GM12878 (cell line): Measurements from ENCODE around the gene RAB13. TPM values are rescaled to one million over a fixed set of nuclear protein-coding genes. Genes with fewer than 3 reads are reported as not detected.

Source experiments
- ATAC-seq: fragments of 200-7000 bp; cut with Tn5 transposase; 3 replicates; pipeline ENCODE4 v1.9.1; 2020; ENCODE audit warnings: mild to moderate bottlenecking, moderate library complexity
- BruUV-seq: library from RNA; stranded (reverse); fragments of 400-500 nt; replicated peaks from 2 replicates; lab custom pipeline; 2021; lab: Mats Ljungman, UMichigan
- CTCF ChIA-PET: fragments of 300-600 bp; sonication (Branson Sonifier 250); formaldehyde crosslinking; extraction: SDS; loops from one replicate; lab custom pipeline; 2021; ENCODE audit warnings: inconsistent platforms; lab: Yijun Ruan, JAX
- POLR2A ChIA-PET: fragments of 350-600 bp; formaldehyde crosslinking; extraction: SDS; loops from one replicate; lab custom pipeline; 2021; ENCODE audit warnings: inconsistent platforms; lab: Charles Lee
- RAD21 ChIA-PET: fragments of 300-600 bp; sonication (Branson Sonifier 250); formaldehyde crosslinking; loops from one replicate; lab custom pipeline; 2023; ENCODE audit warnings: antibody characterized with exemption; ENCODE audit not compliant: unreplicated experiment; lab: Charles Lee
- SMC1A ChIA-PET: fragments of 300-600 bp; sonication (Branson Sonifier 250); formaldehyde crosslinking; loops from one replicate; lab custom pipeline; 2023; ENCODE audit not compliant: unreplicated experiment, uncharacterized antibody; lab: Charles Lee
- DNase-seq: peaks from one replicate; pipeline ENCODE4 v3.0.0-alpha.2; 2011; ENCODE audit warnings: low read depth, low spot score
- FAIRE-seq: peaks from 3 replicates; lab custom pipeline; 2011; peaks lifted over from hg19 to GRCh38; lab: Jason Lieb, UNC
- H2AFZ ChIP-seq: 2 replicates; pipeline ENCODE4 v1.6.0; 2011; ENCODE audit warnings: low read depth, low read length, control low read depth; ENCODE audit not compliant: control insufficient read depth
- H3K27ac ChIP-seq: 2 replicates; pipeline ENCODE4 v1.5.1; 2011; ENCODE audit warnings: control low read depth; ENCODE audit not compliant: control insufficient read depth, insufficient read depth
- H3K27me3 ChIP-seq, 2 experiments: replicated peaks in 1 of 2; 2 replicates each; pipeline versions ENCODE4 v1.6.0 to v1.6.1; 2011; ENCODE audit warnings: low read length in 1 of 2; ENCODE audit not compliant: control insufficient read depth in 2 of 2, insufficient read depth in 2 of 2
- H3K36me3 ChIP-seq, 2 experiments: 2 replicates each; pipeline ENCODE4 v1.5.1; 2011; ENCODE audit warnings: low read length in 1 of 2; ENCODE audit not compliant: control insufficient read depth in 2 of 2, insufficient read depth in 2 of 2
- H3K4me1 ChIP-seq: 2 replicates; pipeline ENCODE4 v1.6.1; 2011; ENCODE audit warnings: mild to moderate bottlenecking, low read length, moderate library complexity, mixed read lengths; ENCODE audit not compliant: control insufficient read depth, insufficient read depth
- H3K4me2 ChIP-seq: 2 replicates; pipeline ENCODE4 v1.6.0; 2011; ENCODE audit warnings: control low read depth; ENCODE audit not compliant: control insufficient read depth, insufficient read depth
- H3K4me3 ChIP-seq: fragments of 200-600 bp; sonication (generic); 2 replicates; pipeline ENCODE4 v1.5.1; 2016
- H3K79me2 ChIP-seq: 2 replicates; pipeline ENCODE4 v1.6.0; 2011; ENCODE audit warnings: low read length; ENCODE audit not compliant: control insufficient read depth, insufficient read depth
- H3K9ac ChIP-seq: 2 replicates; pipeline ENCODE4 v1.8.0; 2011; ENCODE audit warnings: low read length, control low read depth, mixed read lengths; ENCODE audit not compliant: control insufficient read depth, insufficient read depth
- H3K9me3 ChIP-seq: replicated peaks from 3 replicates; pipeline ENCODE4 v1.5.1; 2011; ENCODE audit warnings: mild to moderate bottlenecking, low read length; ENCODE audit not compliant: control insufficient read depth, insufficient read depth
- H4K20me1 ChIP-seq: 2 replicates; pipeline ENCODE4 v1.6.0; 2011; ENCODE audit not compliant: control insufficient read depth, insufficient read depth
- ETV6 ChIP-seq, 2 experiments: fragments of 450-650 bp in 1 of 2; IDR thresholded peaks in 1 of 2; conservative IDR thresholded peaks in 1 of 2; 2 replicates each; pipeline ENCODE4 v1.6.1; 2014; ENCODE audit warnings: antibody characterized with exemption in 1 of 2, borderline replicate concordance in 1 of 2, low read depth in 1 of 2, mild to moderate bottlenecking in 1 of 2, moderate library complexity in 1 of 2
- HSF1 ChIP-seq: fragments of 150-350 bp; IDR thresholded peaks from 2 replicates; pipeline ENCODE4 v1.6.1; 2014; ENCODE audit warnings: mild to moderate bottlenecking, low read depth, low read length
- MLLT1 ChIP-seq: fragments of 450-650 bp; IDR thresholded peaks from 2 replicates; pipeline ENCODE4 v1.6.1; 2016; ENCODE audit warnings: mild to moderate bottlenecking
- POLR2A ChIP-seq: IDR thresholded peaks from 2 replicates; pipeline ENCODE4 v1.6.1; 2011; ENCODE audit warnings: low read depth, mild to moderate bottlenecking, low read length
- WGBS: methylation state at CpG from one replicate; pipeline ENCODE4 v1.1.6; 2016; ENCODE audit warnings: low lambda C conversion rate; ENCODE audit not compliant: insufficient replicate concordance, insufficient coverage; ENCODE audit errors: missing lambda C conversion rate; 5-methylcytosine and 5-hydroxymethylcytosine counted together
- in situ Hi-C: fragments of 300-500 bp; cut with MboI; formaldehyde crosslinking; loops from 9 replicates; pipeline ENCODE4 v1.14.3; 2018; ENCODE audit warnings: mixed read lengths
- intact Hi-C: fragments of 100-400 bp; cut with micrococcal nuclease; formaldehyde crosslinking; loops from one replicate; pipeline ENCODE4 v1.14.2; 2022; ENCODE audit not compliant: unreplicated experiment
- polyA plus RNA-seq, 11 experiments: library from polyadenylated mRNA; depleted of rRNA in 4 of 11; unstranded in 6 of 11; stranded (reverse) in 5 of 11; fragments of >200 nt; fragmentation: Nextera tagmentation in 4 of 11; fragmentation: Illumina TruSeq in 1 of 11; extraction: Ambion mirVana in 4 of 11; extraction: Trizol in 1 of 11; gene quantifications; 1 replicate in 1 of 11; 2 replicates in 10 of 11; pipeline versions ENCODE4 v1.2.1 to v1.2.3, GENCODE V29; 2011 to 2016; ENCODE audit warnings: inconsistent platforms in 2 of 11, missing spikeins in 2 of 11, low read depth in 1 of 11
- total RNA-seq, 4 experiments: library from RNA; depleted of rRNA in 3 of 4; stranded (reverse); fragments of >200 nt in 3 of 4; fragmentation: Illumina TruSeq in 1 of 4; extraction: Trizol in 1 of 4; gene quantifications; 2 replicates each; pipeline versions ENCODE4 v1.2.1 to v1.2.3, GENCODE V29; 2013 to 2021

Gene RAB13
- total and polyA plus RNA-seq, 10 of the 15 experiments (the other 5 are each of a cell fraction or from before 2014, with no cell fraction given) = 0.75 to 30.7 (median 15.9) TPM

- no TSS peak for BruUV-seq
- H3K4me2 ChIP-seq = no peak overlapping the region
- peaks cover 23% of the 10 kb centered on the region for H3K79me2 ChIP-seq
- SMC1A ChIA-PET = interaction anchor here (1.4 to 1.5 kb wide), 2 partner anchors 9 to 182 kb away, joined by 3 to 4 read pairs; partner anchors contain the start of gene RAB13
- no peak for FAIRE-seq
- H4K20me1 ChIP-seq = no peaks in the 10 kb centered on the region
- no peak for ATAC-seq
- RAD21 ChIA-PET = no interaction called here
- no peak overlapping the region for H3K4me3 ChIP-seq
- DNase-seq = no peak
- in situ Hi-C loops = loop anchor here (10.0 kb wide), 1 partner anchor 491 kb away; no protein-coding TSS in a partner anchor
- CTCF ChIA-PET = interaction anchor here (0.6 to 1.1 kb wide), 4 partner anchors 9 to 1462 kb away, joined by 3 read pairs; partner anchors contain the start of gene JTB
- WGBS = 99% methylated on average over 11 of the region's 11 CpGs
- no peak overlapping the region for H2AFZ ChIP-seq
- POLR2A ChIA-PET = no interaction called here
- peaks cover 0 to 16% of the 10 kb centered on the region in 2 experiments; a peak in 3 of 4 replicates for H3K36me3 ChIP-seq
- no peak for TF ChIP-seq HSF1
- TF ChIP-seq POLR2A = 0 out of 2 replicates have a peak, but pooled peaks have one; percentile 32
- no peak for TF ChIP-seq ETV6 (conservative IDR thresholded peaks at IDR 0.05 in 1 of 2, IDR thresholded peaks at IDR 0.05 in 1 of 2; ENCODE audit: borderline replicate concordance in 1 of 2, low read depth in 1 of 2)
- no peak for TF ChIP-seq MLLT1
- peaks cover 9% of the 10 kb centered on the region; the same call in 1 of the 2 replicates for H3K4me1 ChIP-seq
- H3K27me3 ChIP-seq = no peaks in the 10 kb centered on the region
- H3K9ac ChIP-seq = no peak overlapping the region
- intact Hi-C loops = no loop called here
- no peaks in the 10 kb centered on the region for H3K9me3 ChIP-seq
- no peak overlapping the region for H3K27ac ChIP-seq
Observed at GRCh38 chr1:153995640-153996039, 9.5 kb upstream of the RAB13 start.
